ENCODE measurements around the gene OR2G2.

OR2G2 gene

GRCh38 chr1:247551721-247552120 lies 36.4 kb upstream of the OR2G2 start:
- TF ChIP-seq CTCF (IDR thresholded peaks at IDR 0.05; ENCODE audit: low read depth, low read length): no peak
- no peak overlapping the region for H3K4me3 ChIP-seq (ENCODE audit: low read depth, low read length)

GRCh38 chr1:247552231-247552630 lies 35.9 kb upstream of the OR2G2 start:
- no peak overlapping the region for H3K4me3 ChIP-seq (ENCODE audit: low read depth, low read length)
- no peak for TF ChIP-seq CTCF (IDR thresholded peaks at IDR 0.05; ENCODE audit: low read depth, low read length)

- no peak for TF ChIP-seq CTCF (IDR thresholded peaks at IDR 0.05; ENCODE audit: low read depth, low read length)
These were observed 30.1 kb upstream of the OR2G2 start for GRCh38 chr1:247557926-247558674.

GRCh38 chr1:247561711-247562110 lies 26.4 kb upstream of the OR2G2 start:
- no peak for TF ChIP-seq CTCF (IDR thresholded peaks at IDR 0.05; ENCODE audit: low read depth, low read length)
- no peak overlapping the region for H3K4me3 ChIP-seq (ENCODE audit: low read depth, low read length)

More at GRCh38 chr1:247557926-247558674, 30.1 kb upstream of the OR2G2 start:
- no peak overlapping the region for H3K4me3 ChIP-seq (ENCODE audit: low read depth, low read length)

- no peak for TF ChIP-seq CTCF (IDR thresholded peaks at IDR 0.05; ENCODE audit: low read depth, low read length)
- no peak overlapping the region for H3K4me3 ChIP-seq (ENCODE audit: low read depth, low read length)
These were observed 26.0 kb upstream of the OR2G2 start for GRCh38 chr1:247562198-247562597.

GRCh38 chr1:247574236-247574635 lies 13.9 kb upstream of the OR2G2 start:
- TF ChIP-seq CTCF (IDR thresholded peaks at IDR 0.05; ENCODE audit: low read depth, low read length): no peak
- H3K4me3 ChIP-seq (ENCODE audit: low read depth, low read length): no peak overlapping the region

GRCh38 chr1:247574664-247575063 lies 13.5 kb upstream of the OR2G2 start:
- no peak for TF ChIP-seq CTCF (IDR thresholded peaks at IDR 0.05; ENCODE audit: low read depth, low read length)

More at GRCh38 chr1:247574664-247575063, 13.5 kb upstream of the OR2G2 start:
- no peak overlapping the region for H3K4me3 ChIP-seq (ENCODE audit: low read depth, low read length)

All from WI38 (cell line).